Stimulated activated CD4-positive, alpha-beta T cell treated with anti-CD3 and anti-CD28 coated beads, TNF-alpha, amount 100 ng/mL, for 48 hours (primary cell): Measurements from ENCODE around the gene KIR3DL3.
"Not testable (repeated sequence)": the region's sequence is repeated elsewhere in the genome, so short reads cannot be mapped to it uniquely, and the experiment has no call there.

Experiments
- DNase-seq, 3 donors: peaks; one replicate each; pipeline ENCODE4 v3.0.0-alpha.2; 2020; ENCODE audit warnings: low read depth in 3 of 3

Gene KIR3DL3

GRCh38 chr19:54731191-54731590, 6.9 kb downstream of the KIR3DL3 start:
- no peak for DNase-seq

- DNase-seq: not testable (repeated sequence)
Observed at GRCh38 chr19:54738306-54738705, 14.1 kb downstream of the KIR3DL3 start, which contains the start of gene KIR2DL3. Gene KIR2DL3 (plus strand): TSS chr19:54738513. CDS start chr19:54738546, 33 bp downstream.

- DNase-seq: no peak
Observed at GRCh38 chr19:54738715-54739114, 14.5 kb downstream of the KIR3DL3 start.

- DNase-seq: no peak
Observed at GRCh38 chr19:54739587-54740497, 15.6 kb downstream of the KIR3DL3 start.

- not testable (repeated sequence) for DNase-seq
Observed at GRCh38 chr19:54741950-54742349, 17.7 kb downstream of the KIR3DL3 start.

- DNase-seq: not testable (repeated sequence)
Observed at GRCh38 chr19:54744080-54744479, 19.8 kb downstream of the KIR3DL3 start.

GRCh38 chr19:54747614-54748322, 23.5 kb downstream of the KIR3DL3 start:
- DNase-seq: not testable (repeated sequence)

- not testable (repeated sequence) for DNase-seq
Observed at GRCh38 chr19:54750276-54750675, 26.0 kb downstream of the KIR3DL3 start.

GRCh38 chr19:54756204-54757110, 32.2 kb downstream of the KIR3DL3 start:
- DNase-seq: not testable (repeated sequence)

GRCh38 chr19:54758577-54758976, 34.3 kb downstream of the KIR3DL3 start:
- not testable (repeated sequence) for DNase-seq

GRCh38 chr19:54764219-54764618, 40.0 kb downstream of the KIR3DL3 start:
- DNase-seq: not testable (repeated sequence)

- not testable (repeated sequence) for DNase-seq
Observed at GRCh38 chr19:54766464-54766863, 42.2 kb downstream of the KIR3DL3 start.

- DNase-seq: not testable (repeated sequence)
Observed at GRCh38 chr19:54769646-54770045, 45.4 kb downstream of the KIR3DL3 start, which contains the start of gene KIR2DL1. Gene KIR2DL1 (plus strand): TSS chr19:54769793. CDS start chr19:54769851, 58 bp downstream.

GRCh38 chr19:54770511-54770910, 46.3 kb downstream of the KIR3DL3 start:
- not testable (repeated sequence) for DNase-seq

GRCh38 chr19:54771018-54771960, 47.0 kb downstream of the KIR3DL3 start:
- DNase-seq: not testable (repeated sequence)

- DNase-seq: not testable (repeated sequence)
Observed at GRCh38 chr19:54772666-54773065, 48.4 kb downstream of the KIR3DL3 start.

- DNase-seq: not testable (repeated sequence)
Observed at GRCh38 chr19:54775095-54775815, 51.0 kb downstream of the KIR3DL3 start.

GRCh38 chr19:54775830-54776229, 51.6 kb downstream of the KIR3DL3 start:
- not testable (repeated sequence) for DNase-seq

- DNase-seq: not testable (repeated sequence)
Observed at GRCh38 chr19:54777851-54778250, 53.6 kb downstream of the KIR3DL3 start.
